ENCODE data around the gene BICDL2.
A peak's percentile ranks its signal among the peaks of the same experiment; 100 is the strongest.

Gene BICDL2

GRCh38 chr16:3046641-3047386 lies 10.1 kb upstream of the BICDL2 start:
- DNase-seq (ENCODE audit: low spot score) = no peak

- DNase-seq (ENCODE audit: low spot score) = no peak
Observed at GRCh38 chr16:3045758-3046640, 9.3 kb upstream of the BICDL2 start, which contains the start of gene MMP25. TSS of gene MMP25 (plus strand) at chr16:3046561. CDS start at chr16:3046918, 357 bp downstream.

DNA sequence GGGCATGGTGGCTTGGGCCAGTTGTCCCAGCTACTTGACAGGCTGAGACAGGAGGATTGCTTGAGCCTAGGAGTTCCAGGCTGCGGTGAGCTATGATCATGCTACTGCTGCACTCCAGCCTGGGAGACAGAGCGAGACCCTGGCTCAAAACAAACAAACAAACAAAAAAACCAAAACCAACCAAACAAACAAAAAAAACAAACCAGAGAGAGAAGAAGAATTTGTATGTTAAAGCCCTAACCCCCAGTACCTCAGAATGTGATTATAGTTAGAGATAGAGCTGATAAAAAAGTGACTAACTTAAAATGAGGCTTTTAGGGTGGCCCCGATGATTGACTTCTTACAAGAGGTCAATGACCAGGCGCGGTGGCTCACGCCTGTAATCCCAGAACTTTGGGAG lies 8.0 kb upstream of the BICDL2 start:
- DNase-seq (ENCODE audit: low spot score) = no peak

DNA sequence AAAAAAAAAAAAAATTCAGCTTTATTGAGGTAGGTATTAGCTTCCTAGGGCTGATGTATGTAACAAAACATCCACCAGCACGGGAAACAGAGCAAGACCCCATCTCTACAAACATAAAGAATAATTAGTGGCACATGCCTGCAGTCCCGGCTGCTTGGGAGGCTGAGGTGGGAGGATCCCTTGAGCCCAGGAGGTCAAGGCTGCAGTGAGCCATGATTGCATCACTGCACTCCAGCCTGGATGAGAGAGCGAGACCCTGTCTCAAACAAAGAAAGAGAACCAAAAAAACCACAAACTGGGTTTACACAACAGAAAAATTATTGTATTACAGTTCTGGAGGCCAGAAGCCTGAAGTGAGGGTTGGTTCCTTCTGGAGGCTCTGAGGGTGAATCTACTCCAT lies 5.6 kb upstream of the BICDL2 start:
- no peak for DNase-seq (ENCODE audit: low spot score)

DNA sequence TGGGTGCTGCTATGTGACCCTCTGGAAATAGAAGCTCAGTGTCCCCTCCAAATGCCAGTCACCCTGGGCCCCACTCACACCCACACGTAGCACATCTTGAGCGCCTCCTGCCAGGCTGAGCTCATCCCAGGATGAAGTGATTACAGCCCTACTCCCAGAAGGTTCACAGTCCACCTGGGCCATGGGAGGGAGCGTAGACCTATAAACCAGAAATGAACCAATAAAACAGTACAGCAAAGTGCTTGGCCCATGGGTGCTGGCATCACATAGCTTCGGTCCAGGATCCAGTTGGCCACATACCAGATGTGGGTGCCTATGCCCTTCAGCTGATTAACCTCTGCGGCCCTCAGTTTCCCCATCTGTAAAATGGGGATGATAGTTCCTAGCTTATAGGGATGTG lies 2.2 kb upstream of the BICDL2 start:
- no peak for DNase-seq (ENCODE audit: low spot score)

DNA sequence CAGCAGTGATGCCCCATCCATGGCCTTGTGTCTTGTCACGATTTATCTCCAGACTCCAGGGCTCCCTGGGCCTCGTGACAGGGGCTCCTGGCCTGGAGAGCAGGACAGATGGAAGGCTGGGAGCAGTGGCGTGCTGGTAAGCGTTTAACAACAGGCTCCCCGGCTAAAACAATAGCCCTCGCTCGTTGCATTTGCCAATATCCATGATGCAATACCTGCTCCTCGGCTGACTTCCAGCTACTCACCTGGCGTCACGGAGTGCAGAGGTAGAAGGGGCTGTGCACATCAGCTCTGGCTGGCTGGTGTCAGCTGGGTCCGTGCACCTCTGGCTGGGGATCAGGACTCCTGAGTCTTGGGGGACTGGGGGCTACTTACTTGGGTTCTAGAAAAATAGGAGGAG lies 1.5 kb upstream of the BICDL2 start:
- no peak for DNase-seq (ENCODE audit: low spot score)

GRCh38 chr16:3035972-3036725 lies 595 bp downstream of the BICDL2 start:
- DNase-seq (ENCODE audit: low spot score) = no peak

GRCh38 chr16:3035289-3035971 lies 1.3 kb downstream of the BICDL2 start:
- DNase-seq (ENCODE audit: low spot score) = no peak

DNA sequence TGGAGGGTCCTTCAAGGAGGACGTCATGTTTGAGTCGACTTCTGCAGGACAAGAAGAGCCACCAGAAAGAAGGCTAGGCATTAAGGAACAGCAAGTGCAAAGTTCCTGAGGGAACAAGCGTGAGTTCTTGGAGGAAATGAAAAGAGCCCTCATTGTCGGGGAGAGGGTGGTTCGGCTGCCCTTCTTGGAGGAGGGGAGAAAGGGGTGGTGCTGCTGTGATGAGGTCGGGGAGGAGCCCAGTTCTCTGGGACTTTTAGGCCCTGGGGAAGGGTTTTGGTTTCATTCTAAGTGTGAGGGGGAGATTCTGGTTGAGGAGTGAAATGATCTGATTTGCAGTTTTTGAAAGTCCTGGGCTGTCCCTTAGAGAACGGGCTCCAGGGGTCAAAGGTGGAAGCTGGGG lies 4.1 kb downstream of the BICDL2 start:
- DNase-seq (ENCODE audit: low spot score) = no peak

DNA sequence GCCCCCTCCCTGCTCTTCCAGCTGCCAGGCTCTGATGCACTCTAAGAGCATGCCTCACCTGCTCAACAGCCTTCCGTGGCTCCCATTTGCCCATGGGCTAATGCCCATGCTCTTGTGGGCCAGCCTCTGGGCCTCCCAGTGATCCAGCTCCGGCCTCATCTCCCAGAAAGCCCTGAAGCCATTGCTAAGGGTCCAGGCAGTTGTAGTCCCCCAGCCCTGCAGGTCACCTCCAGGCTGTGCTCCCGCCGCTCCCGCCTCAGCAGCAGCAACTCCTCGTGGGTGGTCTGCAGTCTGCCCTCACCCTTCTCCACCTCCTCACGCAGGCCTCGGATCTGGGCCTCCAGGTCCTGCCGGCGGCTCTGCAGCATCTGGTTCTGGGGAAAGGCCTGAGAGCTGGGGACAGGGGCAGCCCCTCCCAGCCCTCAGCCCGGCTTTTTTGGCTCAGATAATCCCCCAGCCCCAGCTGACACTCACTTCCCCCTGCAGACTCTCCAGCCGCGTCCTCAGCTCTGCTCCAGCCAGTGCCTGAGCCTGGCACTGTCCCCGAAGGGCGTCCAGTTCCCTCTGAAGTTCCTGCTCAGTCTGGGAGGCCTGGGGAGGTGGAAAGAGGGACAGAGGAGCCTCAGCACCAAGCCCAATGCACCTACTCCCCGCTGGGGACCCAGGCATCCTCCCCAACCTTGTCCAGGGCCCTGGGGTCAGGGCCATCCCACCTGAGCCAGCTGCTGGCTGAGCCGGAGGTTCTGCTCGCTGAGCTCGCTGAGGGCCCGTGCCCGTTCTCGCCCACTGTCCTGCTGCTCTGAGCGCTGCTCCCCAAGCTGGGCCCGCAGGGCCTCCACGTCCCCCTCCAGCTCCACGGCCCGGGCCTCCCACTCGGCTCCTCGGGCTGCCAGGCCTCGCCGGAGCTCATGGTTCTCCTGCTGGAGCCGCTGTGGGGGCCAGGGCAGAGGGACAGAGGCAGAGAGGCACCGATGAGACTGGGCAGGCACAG lies 6.2 kb downstream of the BICDL2 start:
- no peak for DNase-seq (ENCODE audit: low spot score)

DNA sequence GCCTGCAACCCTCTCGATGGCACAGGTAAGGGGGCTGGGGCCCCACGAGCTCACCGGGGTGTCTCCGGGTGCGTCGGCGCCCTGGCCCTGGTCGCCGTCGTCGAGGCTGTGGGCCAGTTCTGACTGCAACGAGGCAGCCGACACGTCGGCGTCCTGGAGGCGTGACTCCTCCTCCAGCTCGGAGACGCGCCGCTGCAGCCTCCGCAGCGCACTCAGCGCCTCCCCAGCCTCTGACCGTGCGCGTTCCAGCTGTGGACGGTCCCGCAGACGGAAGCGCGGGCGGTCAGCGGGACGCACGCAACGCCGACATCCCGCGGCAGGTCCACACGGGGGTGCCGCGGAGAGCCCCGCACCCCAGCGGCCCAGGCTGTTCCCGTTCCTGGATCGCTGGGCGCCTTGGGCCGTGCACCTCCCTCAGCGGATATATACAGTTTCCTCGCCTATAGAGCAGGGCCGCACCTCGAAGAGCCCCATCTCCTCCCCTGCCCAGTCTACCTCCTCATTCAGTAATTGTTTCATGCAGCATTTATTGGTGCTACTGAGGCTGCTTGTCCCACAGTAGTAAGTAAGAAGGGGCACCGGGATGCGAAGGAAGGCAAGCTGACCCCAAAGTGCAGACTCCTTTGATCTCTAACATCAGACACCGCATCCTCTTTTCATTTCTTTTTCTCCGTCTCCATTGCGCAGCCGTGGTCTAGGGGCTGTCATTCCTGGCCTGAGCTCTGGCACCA lies 7.1 kb downstream of the BICDL2 start:
- DNase-seq (ENCODE audit: low spot score) = peak; percentile 73

DNA sequence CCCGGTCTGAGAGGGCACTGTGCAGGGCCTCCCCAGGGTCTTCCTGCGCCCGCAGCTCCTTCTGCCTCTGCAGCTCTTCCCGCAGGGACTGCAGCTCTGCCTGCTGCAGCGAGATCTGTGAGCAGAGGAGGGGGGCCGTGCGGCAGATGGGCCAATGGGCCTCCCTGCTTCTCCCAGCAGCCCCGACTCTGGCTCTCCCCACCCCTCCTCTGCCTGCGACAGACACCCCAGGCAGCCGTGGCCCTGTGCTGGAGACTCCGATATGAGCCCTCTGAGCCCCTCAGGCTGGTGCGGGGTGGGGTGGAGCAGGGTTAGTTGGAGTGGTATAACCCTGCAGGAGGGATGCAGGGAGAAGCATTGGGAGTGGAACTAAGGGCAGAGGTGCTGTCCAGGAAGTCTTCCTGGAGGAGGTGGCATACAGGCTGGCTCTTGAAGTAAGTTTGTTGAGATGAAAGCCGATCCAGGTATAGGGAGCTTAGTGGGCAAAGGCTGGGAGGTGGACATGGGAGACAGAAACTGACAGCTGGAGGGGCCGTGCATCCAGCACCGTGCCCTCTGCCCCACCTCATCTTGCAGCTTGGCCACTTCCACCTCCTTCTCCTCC lies 7.9 kb downstream of the BICDL2 start:
- DNase-seq (ENCODE audit: low spot score) = no peak

DNA sequence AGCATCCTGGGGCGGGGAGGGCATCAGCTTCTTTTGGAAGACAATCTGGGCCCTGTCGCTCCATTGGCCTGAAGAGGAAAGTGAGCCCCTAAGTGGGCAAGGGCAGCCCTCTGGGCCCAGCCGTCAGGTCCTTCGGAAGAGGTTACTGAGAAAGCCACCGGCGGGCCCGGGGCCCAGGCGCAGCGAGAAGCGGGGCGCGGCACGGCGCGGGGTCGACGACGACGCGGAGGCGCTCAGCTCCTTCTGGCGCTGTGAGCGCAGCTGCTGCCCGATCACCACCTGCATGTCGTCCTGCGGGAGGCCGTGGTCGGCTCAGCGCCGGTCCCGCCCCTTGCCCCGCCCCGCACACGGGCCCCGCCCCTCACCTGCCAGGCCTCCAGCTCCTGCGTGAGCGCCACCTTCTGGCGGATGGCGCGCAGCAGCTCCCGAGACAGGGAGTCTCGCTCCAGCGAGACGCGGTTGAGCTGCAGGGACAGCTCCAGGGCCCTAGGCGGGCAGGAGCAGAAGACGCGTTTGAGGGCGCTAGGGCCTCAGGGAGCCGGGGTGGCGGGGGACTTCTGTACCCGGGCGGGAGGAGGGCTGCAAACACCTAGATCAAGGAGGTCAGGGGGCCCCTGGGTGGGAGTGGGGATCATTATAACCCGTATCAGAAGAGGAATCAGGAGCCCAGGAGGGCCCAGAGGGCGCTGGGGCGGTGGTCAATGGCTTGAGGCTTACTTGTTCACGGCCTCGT lies 8.6 kb downstream of the BICDL2 start:
- peak; percentile 78 for DNase-seq (ENCODE audit: low spot score)

DNA sequence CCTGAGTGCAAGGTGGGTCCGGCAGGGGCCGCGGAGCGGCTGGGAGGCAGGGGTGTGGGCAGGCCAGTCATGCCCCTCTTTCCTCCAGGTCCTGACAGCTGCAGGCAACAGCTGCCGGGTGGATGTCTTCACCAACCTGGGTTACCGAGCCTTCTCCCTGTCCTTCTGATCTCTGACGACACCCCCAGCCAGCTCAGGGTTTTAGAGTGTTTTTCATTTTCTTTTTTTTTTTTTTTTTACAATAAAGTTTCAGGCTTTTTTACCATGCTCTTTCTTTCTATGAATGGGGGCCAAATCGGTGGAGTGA lies 9.3 kb downstream of the BICDL2 start:
- no peak for DNase-seq (ENCODE audit: low spot score)

DNA sequence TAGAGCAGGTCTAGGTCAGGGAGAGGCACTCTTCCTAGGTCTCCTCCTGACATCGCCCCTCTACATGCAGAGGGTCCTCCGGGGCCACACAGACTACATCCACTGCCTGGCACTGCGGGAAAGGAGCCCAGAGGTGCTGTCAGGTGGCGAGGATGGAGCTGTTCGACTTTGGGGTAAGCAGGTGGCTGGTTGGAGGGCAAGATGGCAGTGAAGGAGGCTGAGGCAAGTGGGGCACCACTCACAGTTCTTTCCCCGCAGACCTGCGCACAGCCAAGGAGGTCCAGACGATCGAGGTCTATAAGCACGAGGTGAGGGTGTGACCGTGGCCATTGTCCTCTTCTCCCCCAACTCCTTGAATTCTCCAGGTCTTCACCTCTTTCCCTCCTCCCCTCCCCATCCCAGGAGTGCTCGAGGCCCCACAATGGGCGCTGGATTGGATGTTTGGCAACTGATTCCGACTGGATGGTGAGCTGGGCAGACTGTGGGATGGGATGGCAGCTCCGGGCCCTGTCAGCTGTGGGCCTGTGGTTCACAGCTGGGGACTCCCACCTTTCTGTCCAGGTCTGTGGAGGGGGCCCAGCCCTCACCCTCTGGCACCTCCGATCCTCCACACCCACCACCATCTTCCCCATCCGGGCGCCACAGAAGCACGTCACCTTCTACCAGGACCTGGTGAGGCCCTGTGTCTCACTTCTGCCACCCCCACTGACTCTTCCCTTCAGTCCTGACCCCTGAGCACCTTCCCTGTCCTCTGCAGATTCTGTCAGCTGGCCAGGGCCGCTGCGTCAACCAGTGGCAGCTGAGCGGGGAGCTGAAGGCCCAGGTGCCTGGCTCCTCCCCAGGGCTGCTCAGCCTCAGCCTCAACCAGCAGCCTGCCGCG lies 9.9 kb downstream of the BICDL2 start:
- no peak for DNase-seq (ENCODE audit: low spot score)

DNA sequence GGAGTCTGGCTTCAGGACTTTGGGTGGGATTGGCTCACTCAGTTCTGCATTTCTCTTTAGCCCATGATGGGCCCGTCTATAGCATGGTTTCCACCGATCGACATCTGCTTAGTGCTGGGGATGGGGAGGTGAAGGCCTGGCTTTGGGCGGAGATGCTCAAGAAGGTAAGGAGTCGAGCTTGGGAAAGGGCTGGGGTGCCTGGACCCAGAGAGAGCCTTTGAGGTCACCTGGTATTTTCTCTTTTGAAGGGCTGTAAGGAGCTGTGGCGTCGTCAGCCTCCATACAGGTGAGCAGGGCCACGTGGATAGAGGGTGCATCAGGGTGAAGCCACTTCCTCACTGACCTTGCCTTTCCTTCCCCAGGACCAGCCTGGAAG lies 10.8 kb downstream of the BICDL2 start:
- DNase-seq (ENCODE audit: low spot score) = no peak

DNA sequence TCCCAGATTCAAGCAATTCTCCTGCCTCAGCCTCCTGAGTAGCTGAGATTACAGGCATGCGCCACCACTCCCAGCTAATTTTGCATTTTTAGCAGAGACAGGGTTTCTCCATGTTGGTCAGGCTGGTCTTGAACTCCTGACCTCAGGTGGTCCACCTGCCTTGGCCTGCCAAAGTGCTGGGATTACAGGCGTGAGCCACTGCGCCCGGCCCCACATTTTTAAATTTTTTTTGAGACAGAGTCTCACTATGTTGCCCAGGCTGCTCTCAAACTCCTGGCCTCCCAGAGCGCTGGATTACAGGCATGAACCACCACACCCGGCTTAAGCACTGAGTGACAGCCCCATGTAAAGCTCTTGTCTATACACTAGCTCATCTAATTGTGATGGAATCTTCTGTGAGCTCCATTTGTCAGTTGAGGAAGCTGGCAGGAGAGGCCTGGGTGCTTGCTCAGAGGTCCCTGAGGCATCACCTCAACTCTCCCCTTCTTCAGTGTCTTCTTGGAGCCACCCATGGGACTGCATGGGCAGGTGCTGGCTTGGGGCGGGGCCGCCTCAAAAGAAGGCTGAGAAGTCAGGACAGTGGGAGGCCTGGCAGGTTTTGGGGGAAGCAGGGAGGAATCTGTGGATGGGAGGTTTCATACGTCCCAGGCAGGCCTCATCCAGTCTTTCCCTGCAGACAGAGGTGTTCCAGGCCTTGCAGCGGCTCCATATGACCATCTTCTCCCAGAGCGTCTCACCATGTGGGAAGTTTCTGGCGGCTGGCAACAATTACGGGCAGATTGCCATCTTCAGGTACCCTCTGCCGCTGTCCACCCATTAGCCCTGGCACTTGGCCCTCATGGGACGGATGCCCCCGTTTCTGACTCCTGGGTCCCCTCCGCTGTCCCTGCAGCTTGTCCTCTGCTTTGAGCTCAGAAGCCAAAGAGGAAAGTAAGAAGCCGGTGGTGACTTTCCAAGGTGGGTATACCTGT lies 11.4 kb downstream of the BICDL2 start:
- no peak for DNase-seq (ENCODE audit: low spot score)
